NCI-H345 treated with DMSO at 0.1 percent for 48 hours (cell line): ENCODE measurements around the gene MAP2K3.
"Not testable (repeated sequence)": the region's sequence is repeated elsewhere in the genome, so short reads cannot be mapped to it uniquely, and the experiment has no call there.

Experiments used
- DNase-seq: peaks from one replicate; lab custom pipeline; 2025; ENCODE audit not compliant: unreplicated experiment; lab: John Stamatoyannopoulos, UW

Gene MAP2K3

GRCh38 chr17:21327921-21328320 is 43.4 kb downstream of the MAP2K3 start:
- DNase-seq: not testable (repeated sequence)

GRCh38 chr17:21328778-21329177 is 44.3 kb downstream of the MAP2K3 start:
- DNase-seq: not testable (repeated sequence)

GRCh38 chr17:21330436-21331160 is 46.1 kb downstream of the MAP2K3 start:
- DNase-seq: no peak

GRCh38 chr17:21336541-21337294 is 52.2 kb downstream of the MAP2K3 start:
- DNase-seq: not testable (repeated sequence)

GRCh38 chr17:21337981-21338625 is 53.6 kb downstream of the MAP2K3 start:
- not testable (repeated sequence) for DNase-seq

- no peak for DNase-seq
Measured at GRCh38 chr17:21339011-21339410, 54.5 kb downstream of the MAP2K3 start.

- DNase-seq: not testable (repeated sequence)
Measured at GRCh38 chr17:21339571-21339970, 55.1 kb downstream of the MAP2K3 start.

GRCh38 chr17:21340407-21340806 is 55.9 kb downstream of the MAP2K3 start:
- not testable (repeated sequence) for DNase-seq

GRCh38 chr17:21341279-21341678 is 56.8 kb downstream of the MAP2K3 start:
- not testable (repeated sequence) for DNase-seq

- not testable (repeated sequence) for DNase-seq
Measured at GRCh38 chr17:21341925-21342540, 57.5 kb downstream of the MAP2K3 start.

- not testable (repeated sequence) for DNase-seq
Measured at GRCh38 chr17:21343061-21343949, 58.8 kb downstream of the MAP2K3 start.

GRCh38 chr17:21344801-21345200 is 60.3 kb downstream of the MAP2K3 start:
- DNase-seq: not testable (repeated sequence)

- DNase-seq: no peak
Measured at GRCh38 chr17:21345236-21345635, 60.7 kb downstream of the MAP2K3 start.

- DNase-seq: not testable (repeated sequence)
Measured at GRCh38 chr17:21346107-21346506, 61.6 kb downstream of the MAP2K3 start.

GRCh38 chr17:21346651-21347250 is 62.2 kb downstream of the MAP2K3 start:
- DNase-seq: not testable (repeated sequence)

GRCh38 chr17:21347660-21348059 is 63.1 kb downstream of the MAP2K3 start:
- DNase-seq: not testable (repeated sequence)

- not testable (repeated sequence) for DNase-seq
Measured at GRCh38 chr17:21348081-21348925, 63.8 kb downstream of the MAP2K3 start.

GRCh38 chr17:21348926-21349261 is 64.4 kb downstream of the MAP2K3 start:
- not testable (repeated sequence) for DNase-seq
